HEK293 (cell line): ENCODE measurements around the gene ZC3HAV1L.

Experiments used
- ZBTB8A ChIP-seq: fragments of 450-650 bp; formaldehyde crosslinking; IDR thresholded peaks from 2 replicates; pipeline ENCODE4 v1.5.1; 2016; ENCODE audit warnings: missing biosample characterization, missing genetic modification characterization
- TF ChIP-seq, protein P1 (sequence below): fragments of 450-650 bp; formaldehyde crosslinking; IDR thresholded peaks from 2 replicates; pipeline ENCODE4 v1.5.1; 2016; ENCODE audit warnings: missing biosample characterization, missing genetic modification characterization

DNA sequence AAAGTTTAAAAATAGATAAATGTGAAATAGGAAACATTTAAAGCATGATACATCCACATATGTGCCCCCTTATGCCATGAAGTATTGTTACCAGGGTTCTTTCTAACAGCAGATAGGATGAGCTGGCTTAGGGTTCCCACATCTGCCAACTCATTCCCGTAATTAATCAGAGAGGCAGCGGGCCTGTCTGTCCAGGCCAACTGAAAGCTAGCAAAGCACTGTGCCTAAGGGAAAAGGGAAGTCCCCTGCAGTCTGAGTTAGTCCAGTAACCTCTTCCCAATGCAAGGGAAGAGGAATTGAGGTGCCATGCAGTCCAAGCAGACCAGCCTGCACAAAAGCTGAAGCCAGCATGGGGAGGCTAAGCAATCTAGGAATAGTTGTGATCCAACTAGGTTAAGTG lies 18.3 kb upstream of the ZC3HAV1L start:
- no peak for TF ChIP-seq ZBTB8A
- TF ChIP-seq, protein P1, sequence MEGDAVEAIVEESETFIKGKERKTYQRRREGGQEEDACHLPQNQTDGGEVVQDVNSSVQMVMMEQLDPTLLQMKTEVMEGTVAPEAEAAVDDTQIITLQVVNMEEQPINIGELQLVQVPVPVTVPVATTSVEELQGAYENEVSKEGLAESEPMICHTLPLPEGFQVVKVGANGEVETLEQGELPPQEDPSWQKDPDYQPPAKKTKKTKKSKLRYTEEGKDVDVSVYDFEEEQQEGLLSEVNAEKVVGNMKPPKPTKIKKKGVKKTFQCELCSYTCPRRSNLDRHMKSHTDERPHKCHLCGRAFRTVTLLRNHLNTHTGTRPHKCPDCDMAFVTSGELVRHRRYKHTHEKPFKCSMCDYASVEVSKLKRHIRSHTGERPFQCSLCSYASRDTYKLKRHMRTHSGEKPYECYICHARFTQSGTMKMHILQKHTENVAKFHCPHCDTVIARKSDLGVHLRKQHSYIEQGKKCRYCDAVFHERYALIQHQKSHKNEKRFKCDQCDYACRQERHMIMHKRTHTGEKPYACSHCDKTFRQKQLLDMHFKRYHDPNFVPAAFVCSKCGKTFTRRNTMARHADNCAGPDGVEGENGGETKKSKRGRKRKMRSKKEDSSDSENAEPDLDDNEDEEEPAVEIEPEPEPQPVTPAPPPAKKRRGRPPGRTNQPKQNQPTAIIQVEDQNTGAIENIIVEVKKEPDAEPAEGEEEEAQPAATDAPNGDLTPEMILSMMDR (tag by site-specific recombination), result no peak
